OCI-LY1 (cell line): ENCODE results near the gene RUVBL2.

Source experiments
- EZH2 ChIP-seq: fragments of 200-600 bp; sonication (generic), shearing (Covaris generic); IDR thresholded peaks from 2 replicates; pipeline ENCODE4 v1.8.0; 2017; ENCODE audit warnings: borderline replicate concordance, mixed run types, mild to moderate bottlenecking, antibody characterized with exemption, low read length, moderate library complexity, mixed read lengths
- TF ChIP-seq, protein P1 (sequence below): fragments of 200-600 bp; sonication (generic), shearing (Covaris generic); IDR thresholded peaks from 2 replicates; pipeline ENCODE4 v1.5.1; 2017; ENCODE audit warnings: mild to moderate bottlenecking, antibody characterized with exemption, low read length, moderate library complexity, mixed read lengths

- TF ChIP-seq, protein P1, sequence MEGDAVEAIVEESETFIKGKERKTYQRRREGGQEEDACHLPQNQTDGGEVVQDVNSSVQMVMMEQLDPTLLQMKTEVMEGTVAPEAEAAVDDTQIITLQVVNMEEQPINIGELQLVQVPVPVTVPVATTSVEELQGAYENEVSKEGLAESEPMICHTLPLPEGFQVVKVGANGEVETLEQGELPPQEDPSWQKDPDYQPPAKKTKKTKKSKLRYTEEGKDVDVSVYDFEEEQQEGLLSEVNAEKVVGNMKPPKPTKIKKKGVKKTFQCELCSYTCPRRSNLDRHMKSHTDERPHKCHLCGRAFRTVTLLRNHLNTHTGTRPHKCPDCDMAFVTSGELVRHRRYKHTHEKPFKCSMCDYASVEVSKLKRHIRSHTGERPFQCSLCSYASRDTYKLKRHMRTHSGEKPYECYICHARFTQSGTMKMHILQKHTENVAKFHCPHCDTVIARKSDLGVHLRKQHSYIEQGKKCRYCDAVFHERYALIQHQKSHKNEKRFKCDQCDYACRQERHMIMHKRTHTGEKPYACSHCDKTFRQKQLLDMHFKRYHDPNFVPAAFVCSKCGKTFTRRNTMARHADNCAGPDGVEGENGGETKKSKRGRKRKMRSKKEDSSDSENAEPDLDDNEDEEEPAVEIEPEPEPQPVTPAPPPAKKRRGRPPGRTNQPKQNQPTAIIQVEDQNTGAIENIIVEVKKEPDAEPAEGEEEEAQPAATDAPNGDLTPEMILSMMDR, result no peak
- no peak for TF ChIP-seq EZH2
Measured at GRCh38 chr19:49064768-49065611, 71.3 kb downstream of the RUVBL2 start, which contains the start of gene NTF4.
